ENCODE measurements around the gene PTCD3. TPM values are rescaled to one million over a fixed set of nuclear protein-coding genes. Genes with fewer than 3 reads are reported as not detected.

Gene PTCD3
- total RNA-seq, 1 experiment from 2014 or later = 93.9 TPM

DNA sequence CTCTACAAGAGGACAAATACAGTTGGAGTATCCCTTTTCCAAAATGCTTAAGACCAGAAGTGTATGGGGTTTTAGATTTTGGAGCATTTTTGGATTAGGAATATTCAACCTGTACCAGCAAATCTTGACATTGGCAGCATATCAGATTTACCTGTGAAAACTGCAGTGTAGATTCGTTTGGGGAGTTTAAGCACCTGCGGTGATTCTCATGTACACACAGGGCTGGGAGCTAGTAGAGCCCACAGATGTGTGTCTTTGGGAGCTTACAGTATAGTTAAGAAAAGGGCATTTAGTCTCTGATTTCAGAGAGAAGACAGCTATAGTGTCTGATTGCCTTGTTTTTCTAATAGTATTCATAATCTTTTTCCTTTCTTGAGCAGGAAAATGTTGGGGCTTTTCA, 30.1 kb downstream of the PTCD3 start:
- Histone ChIP-seq H3K9me3 (ENCODE audit: control insufficient read depth, insufficient read depth, low read depth, low read length) (no peaks in the 10 kb centered on the region), H3K4me1 (ENCODE audit: control insufficient read depth, insufficient read depth, low read length) (no peaks in the 10 kb centered on the region), H3K36me3 (ENCODE audit: control insufficient read depth, insufficient read depth, low read length) (peaks cover 76% of the 10 kb centered on the region), H3K4me3 (ENCODE audit: low read depth in 2 of 2, low read length in 2 of 2) (no peak overlapping the region), H3K27ac (ENCODE audit: low read length) (no peak overlapping the region), H3K27me3 (ENCODE audit: control insufficient read depth, insufficient read depth, low read length) (no peaks in the 10 kb centered on the region)
- BruUV-seq (replicated peaks) = no TSS peak
- intact Hi-C loops (cut with micrococcal nuclease; ENCODE audit: unreplicated experiment) (no loop called here), in situ Hi-C loops (cut with HindIII; ENCODE audit: low pct_unique_long_range_greater_than_20kb, low sequenced_read_pairs) (no loop called here)
- POLR2A ChIA-PET = interaction anchor here (0.6 kb wide), 1 partner anchor 304 kb away, joined by 3 read pairs; no protein-coding TSS in a partner anchor
- CTCF ChIA-PET = no interaction called here
- ATAC-seq = no peak
- no peak for TF ChIP-seq SIN3A (IDR thresholded peaks at IDR 0.05; ENCODE audit: borderline replicate concordance, insufficient read depth, low read depth, low read length)
- TF ChIP-seq, protein P1, sequence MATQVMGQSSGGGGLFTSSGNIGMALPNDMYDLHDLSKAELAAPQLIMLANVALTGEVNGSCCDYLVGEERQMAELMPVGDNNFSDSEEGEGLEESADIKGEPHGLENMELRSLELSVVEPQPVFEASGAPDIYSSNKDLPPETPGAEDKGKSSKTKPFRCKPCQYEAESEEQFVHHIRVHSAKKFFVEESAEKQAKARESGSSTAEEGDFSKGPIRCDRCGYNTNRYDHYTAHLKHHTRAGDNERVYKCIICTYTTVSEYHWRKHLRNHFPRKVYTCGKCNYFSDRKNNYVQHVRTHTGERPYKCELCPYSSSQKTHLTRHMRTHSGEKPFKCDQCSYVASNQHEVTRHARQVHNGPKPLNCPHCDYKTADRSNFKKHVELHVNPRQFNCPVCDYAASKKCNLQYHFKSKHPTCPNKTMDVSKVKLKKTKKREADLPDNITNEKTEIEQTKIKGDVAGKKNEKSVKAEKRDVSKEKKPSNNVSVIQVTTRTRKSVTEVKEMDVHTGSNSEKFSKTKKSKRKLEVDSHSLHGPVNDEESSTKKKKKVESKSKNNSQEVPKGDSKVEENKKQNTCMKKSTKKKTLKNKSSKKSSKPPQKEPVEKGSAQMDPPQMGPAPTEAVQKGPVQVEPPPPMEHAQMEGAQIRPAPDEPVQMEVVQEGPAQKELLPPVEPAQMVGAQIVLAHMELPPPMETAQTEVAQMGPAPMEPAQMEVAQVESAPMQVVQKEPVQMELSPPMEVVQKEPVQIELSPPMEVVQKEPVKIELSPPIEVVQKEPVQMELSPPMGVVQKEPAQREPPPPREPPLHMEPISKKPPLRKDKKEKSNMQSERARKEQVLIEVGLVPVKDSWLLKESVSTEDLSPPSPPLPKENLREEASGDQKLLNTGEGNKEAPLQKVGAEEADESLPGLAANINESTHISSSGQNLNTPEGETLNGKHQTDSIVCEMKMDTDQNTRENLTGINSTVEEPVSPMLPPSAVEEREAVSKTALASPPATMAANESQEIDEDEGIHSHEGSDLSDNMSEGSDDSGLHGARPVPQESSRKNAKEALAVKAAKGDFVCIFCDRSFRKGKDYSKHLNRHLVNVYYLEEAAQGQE (IDR thresholded peaks at IDR 0.05; ENCODE audit: insufficient read depth in 1 of 2, low read depth in 2 of 2, low read length in 1 of 2) = no peak
- TF ChIP-seq, protein P2, sequence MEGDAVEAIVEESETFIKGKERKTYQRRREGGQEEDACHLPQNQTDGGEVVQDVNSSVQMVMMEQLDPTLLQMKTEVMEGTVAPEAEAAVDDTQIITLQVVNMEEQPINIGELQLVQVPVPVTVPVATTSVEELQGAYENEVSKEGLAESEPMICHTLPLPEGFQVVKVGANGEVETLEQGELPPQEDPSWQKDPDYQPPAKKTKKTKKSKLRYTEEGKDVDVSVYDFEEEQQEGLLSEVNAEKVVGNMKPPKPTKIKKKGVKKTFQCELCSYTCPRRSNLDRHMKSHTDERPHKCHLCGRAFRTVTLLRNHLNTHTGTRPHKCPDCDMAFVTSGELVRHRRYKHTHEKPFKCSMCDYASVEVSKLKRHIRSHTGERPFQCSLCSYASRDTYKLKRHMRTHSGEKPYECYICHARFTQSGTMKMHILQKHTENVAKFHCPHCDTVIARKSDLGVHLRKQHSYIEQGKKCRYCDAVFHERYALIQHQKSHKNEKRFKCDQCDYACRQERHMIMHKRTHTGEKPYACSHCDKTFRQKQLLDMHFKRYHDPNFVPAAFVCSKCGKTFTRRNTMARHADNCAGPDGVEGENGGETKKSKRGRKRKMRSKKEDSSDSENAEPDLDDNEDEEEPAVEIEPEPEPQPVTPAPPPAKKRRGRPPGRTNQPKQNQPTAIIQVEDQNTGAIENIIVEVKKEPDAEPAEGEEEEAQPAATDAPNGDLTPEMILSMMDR (IDR thresholded peaks at IDR 0.05) = no peak
- TF ChIP-seq TCF7L2 (IDR thresholded peaks at IDR 0.05; ENCODE audit: low read depth, low read length) = no peak
- TF ChIP-seq POLR2AphosphoS5 (IDR thresholded peaks at IDR 0.05; ENCODE audit: low read depth, low read length) = no peak
- DNase-seq (ENCODE audit: low read depth, low spot score) = no peak

DNA sequence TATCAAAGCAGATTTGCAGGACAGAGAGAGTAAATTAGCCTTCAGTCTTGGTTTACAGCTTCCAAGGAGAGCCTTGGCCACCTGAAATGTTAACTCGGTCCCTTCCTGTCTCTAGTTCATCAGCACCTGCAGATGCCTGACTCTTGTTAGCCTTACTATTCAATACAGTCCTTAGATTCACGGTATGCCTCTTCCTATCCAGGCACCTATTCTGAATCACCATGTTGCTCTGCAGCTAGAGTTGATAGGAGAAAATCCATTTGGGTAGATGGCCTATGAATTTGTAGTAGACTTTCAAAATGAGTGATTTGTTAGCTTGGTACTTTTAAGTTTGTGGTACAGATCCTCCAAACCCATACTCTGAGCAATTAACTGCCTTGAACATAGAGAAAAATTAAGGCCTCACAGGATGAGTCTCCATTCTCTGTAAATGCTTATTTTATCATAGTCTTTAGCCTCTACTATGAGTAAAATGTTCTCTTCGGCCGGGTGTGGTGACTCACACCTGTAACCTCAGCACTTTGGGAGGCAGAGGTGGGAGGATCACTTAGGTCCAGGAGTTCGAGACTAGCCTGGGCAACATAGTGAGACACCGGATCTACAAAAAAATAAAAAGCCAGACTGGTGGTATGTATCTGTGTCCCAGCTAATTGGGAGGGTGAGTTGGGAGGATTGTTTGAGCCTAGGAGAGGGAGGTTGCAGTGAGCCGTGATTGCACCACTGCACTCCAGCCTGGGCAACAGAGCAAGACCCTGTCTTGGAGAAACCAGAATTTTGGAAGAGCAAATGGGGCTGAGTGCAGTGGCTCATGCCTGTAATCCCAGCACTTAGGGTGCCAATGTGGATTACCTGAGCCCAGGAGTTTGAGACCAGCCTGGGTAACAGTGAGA, 32.9 kb downstream of the PTCD3 start:
- DNase-seq (ENCODE audit: low read depth, low spot score) = no peak
- ChIA-PET CTCF (interaction anchor here (0.6 kb wide), 1 partner anchor 19 kb away, joined by 3 read pairs; no protein-coding TSS in a partner anchor), POLR2A (interaction anchor here (0.7 kb wide), 1 partner anchor 503 kb away, joined by 4 read pairs; no protein-coding TSS in a partner anchor)
- Histone ChIP-seq H3K27me3 (ENCODE audit: control insufficient read depth, insufficient read depth, low read length) (no peaks in the 10 kb centered on the region), H3K9me3 (ENCODE audit: control insufficient read depth, insufficient read depth, low read depth, low read length) (no peaks in the 10 kb centered on the region), H3K4me1 (ENCODE audit: control insufficient read depth, insufficient read depth, low read length) (no peaks in the 10 kb centered on the region), H3K27ac (ENCODE audit: low read length) (no peak overlapping the region), H3K4me3 (ENCODE audit: low read depth in 2 of 2, low read length in 2 of 2) (no peak overlapping the region), H3K36me3 (ENCODE audit: control insufficient read depth, insufficient read depth, low read length) (peaks cover 53% of the 10 kb centered on the region)
- no TSS peak for BruUV-seq (replicated peaks)
- intact Hi-C loops (cut with micrococcal nuclease; ENCODE audit: unreplicated experiment) (no loop called here), in situ Hi-C loops (cut with HindIII; ENCODE audit: low pct_unique_long_range_greater_than_20kb, low sequenced_read_pairs) (no loop called here)
- TF ChIP-seq, protein P1 (IDR thresholded peaks at IDR 0.05; ENCODE audit: insufficient read depth in 1 of 2, low read depth in 2 of 2, low read length in 1 of 2) = no peak
- TF ChIP-seq, protein P2 (IDR thresholded peaks at IDR 0.05) = no peak
- TF ChIP-seq SIN3A (IDR thresholded peaks at IDR 0.05; ENCODE audit: borderline replicate concordance, insufficient read depth, low read depth, low read length) (no peak), POLR2AphosphoS5 (IDR thresholded peaks at IDR 0.05; ENCODE audit: low read depth, low read length) (no peak), TCF7L2 (IDR thresholded peaks at IDR 0.05; ENCODE audit: low read depth, low read length) (no peak)
- no peak for ATAC-seq
